A549 (cell line): ENCODE results near the gene CAMTA1. TPM values are rescaled to one million over a fixed set of nuclear protein-coding genes. Genes with fewer than 3 reads are reported as not detected.
A peak's percentile ranks its signal among the peaks of the same experiment; 100 is the strongest.

Source experiments
- ATAC-seq, 2 experiments: fragments of 200-7000 bp in 1 of 2; fragments of >200 bp in 1 of 2; cut with Nextera tagmentation in 1 of 2; cut with Tn5 transposase in 1 of 2; 3 replicates each; pipeline versions ENCODE4 v1.8.0 to v1.9.1; 2018 to 2020; ENCODE audit warnings: mild to moderate bottlenecking in 1 of 2, moderate library complexity in 1 of 2
- CTCF ChIA-PET: fragments of 300-600 bp; sonication (Branson Sonifier 250); formaldehyde crosslinking; extraction: SDS; loops from one replicate; lab custom pipeline; 2021; ENCODE audit warnings: antibody characterized with exemption, inconsistent platforms; lab: Yijun Ruan, JAX
- POLR2A ChIA-PET: fragments of 350-600 bp; formaldehyde crosslinking; extraction: SDS; loops from one replicate; lab custom pipeline; 2021; ENCODE audit warnings: antibody characterized with exemption, inconsistent platforms; lab: Yijun Ruan, JAX
- DNase-seq, 2 experiments: peaks; one replicate each; pipeline versions ENCODE4 v3.0.0 to v3.0.0-alpha.2; 2011 to 2016; ENCODE audit warnings: low read depth in 1 of 2, low spot score in 1 of 2
- FAIRE-seq: peaks from 2 replicates; lab custom pipeline; 2011; peaks lifted over from hg19 to GRCh38; lab: Jason Lieb, UNC
- H3K27ac ChIP-seq, 2 experiments: fragments of >200 bp; sonication (Bioruptor Twin); formaldehyde crosslinking; 3 replicates each; pipeline ENCODE4 v1.5.1; 2016 to 2017
- H3K4me1 ChIP-seq: fragments of >200 bp; sonication (Bioruptor Twin); formaldehyde crosslinking; 3 replicates; pipeline ENCODE4 v1.6.1; 2016
- H3K4me2 ChIP-seq: fragments of >200 bp; sonication (Bioruptor Twin); formaldehyde crosslinking; 3 replicates; pipeline ENCODE4 v1.6.1; 2016
- H3K4me3 ChIP-seq: fragments of >200 bp; sonication (Bioruptor Twin); formaldehyde crosslinking; 3 replicates; pipeline ENCODE4 v1.5.1; 2016
- H3K9me3 ChIP-seq: fragments of >200 bp; sonication (Bioruptor Twin); formaldehyde crosslinking; 3 replicates; pipeline ENCODE4 v1.6.1; 2016
- BHLHE40 ChIP-seq: IDR thresholded peaks from 2 replicates; pipeline ENCODE4 v1.6.1; 2012; ENCODE audit warnings: low read depth, low read length, inconsistent platforms
- CBX8 ChIP-seq: fragments of 200-600 bp; sonication (generic); IDR thresholded peaks from 2 replicates; pipeline ENCODE4 v1.6.1; 2016
- CHD2 ChIP-seq: fragments of 150-350 bp; IDR thresholded peaks from 2 replicates; pipeline ENCODE4 v1.6.1; 2014; ENCODE audit warnings: low read length; ENCODE audit not compliant: partially characterized antibody
- EHF ChIP-seq: fragments of 250-450 bp; sonication (Bioruptor Pico); IDR thresholded peaks from 2 replicates; pipeline ENCODE4 v1.5.0; 2020; ENCODE audit warnings: mild to moderate bottlenecking
- EP300 ChIP-seq, 2 experiments: fragments of >200 bp; sonication (Bioruptor Twin); formaldehyde crosslinking; IDR thresholded peaks; 2 replicates in 1 of 2; 3 replicates in 1 of 2; pipeline ENCODE4 v1.6.1; 2016 to 2017
- FOSB ChIP-seq: fragments of 250-450 bp; sonication (Bioruptor Pico); IDR thresholded peaks from 2 replicates; pipeline ENCODE4 v1.5.0; 2020; ENCODE audit warnings: mild to moderate bottlenecking, moderate library complexity
- FOSL2 ChIP-seq, 2 experiments: fragments of 450-650 bp in 1 of 2; fragments of >200 bp in 1 of 2; sonication (Bioruptor Twin) in 1 of 2; formaldehyde crosslinking; IDR thresholded peaks; 2 replicates each; pipeline versions ENCODE4 v1.5.0 to v1.6.1; 2016 to 2020; ENCODE audit warnings: mild to moderate bottlenecking in 1 of 2, moderate library complexity in 1 of 2
- FOXS1 ChIP-seq: fragments of 250-450 bp; sonication (Bioruptor Pico); IDR thresholded peaks from 2 replicates; pipeline ENCODE4 v1.5.0; 2020; ENCODE audit warnings: mild to moderate bottlenecking, moderate library complexity
- GATA3 ChIP-seq: IDR thresholded peaks from 2 replicates; pipeline ENCODE4 v1.6.1; 2012; ENCODE audit warnings: borderline replicate concordance
- HOXA7 ChIP-seq: fragments of 250-450 bp; sonication (Bioruptor Pico); IDR thresholded peaks from 2 replicates; pipeline ENCODE4 v1.5.0; 2020; ENCODE audit warnings: mild to moderate bottlenecking, moderate library complexity
- JUN ChIP-seq, 2 experiments: fragments of >200 bp; sonication (Bioruptor Twin); formaldehyde crosslinking; IDR thresholded peaks; 2 replicates in 1 of 2; 3 replicates in 1 of 2; pipeline ENCODE4 v1.6.1; 2016 to 2017
- MYC ChIP-seq: IDR thresholded peaks from 2 replicates; pipeline ENCODE4 v1.6.1; 2012; ENCODE audit warnings: mild to moderate bottlenecking, inconsistent platforms, low read length, improper control_type of control experiment, borderline replicate concordance
- NFE2L2 ChIP-seq: fragments of 150-350 bp; conservative IDR thresholded peaks from 2 replicates; pipeline ENCODE4 v1.6.1; 2014; ENCODE audit warnings: low read length
- NR3C1 ChIP-seq: fragments of >200 bp; sonication (Bioruptor Twin); formaldehyde crosslinking; IDR thresholded peaks from 3 replicates; pipeline ENCODE4 v1.6.1; 2017
- PHF8 ChIP-seq: fragments of 200-600 bp; sonication (generic); IDR thresholded peaks from 2 replicates; pipeline ENCODE4 v1.6.1; 2016; ENCODE audit warnings: low read depth, mild to moderate bottlenecking, antibody characterized with exemption, moderate library complexity, borderline replicate concordance
- POLR2A ChIP-seq: IDR thresholded peaks from 2 replicates; pipeline ENCODE4 v1.6.1; 2012; ENCODE audit warnings: mild to moderate bottlenecking, low read length
- RCOR1 ChIP-seq: fragments of 150-350 bp; IDR thresholded peaks from 2 replicates; pipeline ENCODE4 v1.6.1; 2014; ENCODE audit warnings: antibody characterized with exemption, low read length, low read depth
- RNF2 ChIP-seq: fragments of 200-600 bp; sonication (generic); IDR thresholded peaks from 2 replicates; pipeline ENCODE4 v1.6.1; 2016; ENCODE audit warnings: low read depth, mild to moderate bottlenecking, antibody characterized with exemption, moderate library complexity, borderline replicate concordance
- SMC3 ChIP-seq: fragments of >200 bp; sonication (Bioruptor Twin); formaldehyde crosslinking; IDR thresholded peaks from 3 replicates; pipeline ENCODE4 v1.6.1; 2018; ENCODE audit warnings: inconsistent platforms
- SREBF2 ChIP-seq: fragments of 450-650 bp; IDR thresholded peaks from 2 replicates; pipeline ENCODE4 v1.6.1; 2014; ENCODE audit warnings: mild to moderate bottlenecking, moderate library complexity
- TFCP2L1 ChIP-seq: fragments of 250-450 bp; sonication (Bioruptor Pico); IDR thresholded peaks from 2 replicates; pipeline ENCODE4 v1.5.0; 2021; ENCODE audit warnings: mild to moderate bottlenecking
- ZFP36 ChIP-seq: fragments of 450-650 bp; IDR thresholded peaks from 2 replicates; pipeline ENCODE4 v1.6.1; 2014; ENCODE audit warnings: borderline replicate concordance; ENCODE audit not compliant: partially characterized antibody
- ZNF302 ChIP-seq: fragments of 250-450 bp; sonication (Bioruptor Pico); IDR thresholded peaks from 2 replicates; pipeline ENCODE4 v1.9.0; 2021; ENCODE audit warnings: inconsistent platforms, mild to moderate bottlenecking, moderate library complexity
- WGBS: methylation state at CpG from one replicate; pipeline ENCODE4 v1.1.6; 2017; ENCODE audit errors: missing lambda C conversion rate; 5-methylcytosine and 5-hydroxymethylcytosine counted together
- polyA plus RNA-seq, 4 experiments: library from polyadenylated mRNA; depleted of rRNA in 3 of 4; stranded (reverse); fragments of >200 nt; fragmentation: RNase III in 1 of 4; extraction: RNeasy Plus Mini Kit Qiagen cat#74134 plus additional on column Dnase treatment in 1 of 4; gene quantifications; 2 replicates in 3 of 4; 3 replicates in 1 of 4; pipeline ENCODE4 v1.2.3, GENCODE V29; 2011 to 2017
- TF ChIP-seq, protein P1 (sequence below): fragments of 200-600 bp; sonication (generic); IDR thresholded peaks from 2 replicates; pipeline ENCODE4 v1.6.1; 2016; ENCODE audit warnings: antibody characterized with exemption, mild to moderate bottlenecking, moderate library complexity
- TF ChIP-seq, protein P2 (sequence below): fragments of 250-450 bp; sonication (Bioruptor Pico); IDR thresholded peaks from 2 replicates; pipeline ENCODE4 v1.5.0; 2020; ENCODE audit warnings: low read depth, mild to moderate bottlenecking, moderate library complexity

CAMTA1 gene
- polyA plus RNA-seq, 2 of the 4 experiments (the other 2 are of a cell fraction): 58.8 to 75.0 TPM

DNA sequence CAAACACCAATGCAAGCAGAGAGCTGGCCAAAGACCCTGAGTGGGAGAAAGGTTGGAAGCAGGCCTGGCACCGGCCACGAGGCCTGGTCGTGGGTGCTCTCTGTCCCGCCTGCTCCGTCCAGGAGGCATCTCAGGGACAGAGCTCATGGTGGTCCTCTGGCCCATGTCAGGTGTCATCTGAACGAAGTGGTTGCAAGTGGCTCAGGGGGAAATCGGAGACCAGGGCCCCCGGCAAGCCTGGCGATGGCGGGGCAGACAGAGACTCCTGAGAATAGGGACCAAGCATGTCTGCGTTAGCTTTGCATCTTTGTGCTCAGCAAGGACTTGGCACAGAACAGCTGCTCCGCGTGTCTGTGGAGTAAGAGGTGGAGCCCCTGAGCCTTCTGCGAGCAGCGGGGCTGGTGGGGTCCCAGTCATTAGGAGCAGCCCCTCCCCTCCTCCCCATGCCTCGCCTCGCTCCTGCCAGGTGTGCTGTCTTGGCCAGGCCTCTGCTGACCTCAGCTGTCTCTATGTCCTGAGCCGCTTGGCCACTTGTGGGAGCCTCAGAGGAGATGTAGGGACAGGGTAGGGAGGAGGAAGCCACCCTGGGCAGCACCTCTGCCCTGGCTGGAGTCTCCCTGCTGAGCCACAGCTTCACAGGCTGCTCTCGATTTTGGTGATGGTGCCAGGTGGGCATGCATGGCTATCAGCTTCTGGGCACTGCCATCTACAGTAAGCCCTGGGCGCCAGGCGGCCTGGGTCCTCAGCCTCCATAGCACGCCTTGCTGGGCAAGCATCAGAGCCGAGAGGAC is 622.9 kb downstream of the CAMTA1 start:
- ChIA-PET CTCF (interaction anchor here (0.9 to 1.7 kb wide), 3 partner anchors 12 to 366 kb away, joined by 4 to 5 read pairs (median 4); no protein-coding TSS in a partner anchor), POLR2A (no interaction called here)
- peaks cover 13% of the 10 kb centered on the region; the same call in 1 of the 3 replicates for H3K4me1 ChIP-seq
- no peak overlapping the region for H3K4me3 ChIP-seq
- FAIRE-seq (no peak), DNase-seq (no peak)
- no peak for TF ChIP-seq NFE2L2
- TF ChIP-seq, protein P1, sequence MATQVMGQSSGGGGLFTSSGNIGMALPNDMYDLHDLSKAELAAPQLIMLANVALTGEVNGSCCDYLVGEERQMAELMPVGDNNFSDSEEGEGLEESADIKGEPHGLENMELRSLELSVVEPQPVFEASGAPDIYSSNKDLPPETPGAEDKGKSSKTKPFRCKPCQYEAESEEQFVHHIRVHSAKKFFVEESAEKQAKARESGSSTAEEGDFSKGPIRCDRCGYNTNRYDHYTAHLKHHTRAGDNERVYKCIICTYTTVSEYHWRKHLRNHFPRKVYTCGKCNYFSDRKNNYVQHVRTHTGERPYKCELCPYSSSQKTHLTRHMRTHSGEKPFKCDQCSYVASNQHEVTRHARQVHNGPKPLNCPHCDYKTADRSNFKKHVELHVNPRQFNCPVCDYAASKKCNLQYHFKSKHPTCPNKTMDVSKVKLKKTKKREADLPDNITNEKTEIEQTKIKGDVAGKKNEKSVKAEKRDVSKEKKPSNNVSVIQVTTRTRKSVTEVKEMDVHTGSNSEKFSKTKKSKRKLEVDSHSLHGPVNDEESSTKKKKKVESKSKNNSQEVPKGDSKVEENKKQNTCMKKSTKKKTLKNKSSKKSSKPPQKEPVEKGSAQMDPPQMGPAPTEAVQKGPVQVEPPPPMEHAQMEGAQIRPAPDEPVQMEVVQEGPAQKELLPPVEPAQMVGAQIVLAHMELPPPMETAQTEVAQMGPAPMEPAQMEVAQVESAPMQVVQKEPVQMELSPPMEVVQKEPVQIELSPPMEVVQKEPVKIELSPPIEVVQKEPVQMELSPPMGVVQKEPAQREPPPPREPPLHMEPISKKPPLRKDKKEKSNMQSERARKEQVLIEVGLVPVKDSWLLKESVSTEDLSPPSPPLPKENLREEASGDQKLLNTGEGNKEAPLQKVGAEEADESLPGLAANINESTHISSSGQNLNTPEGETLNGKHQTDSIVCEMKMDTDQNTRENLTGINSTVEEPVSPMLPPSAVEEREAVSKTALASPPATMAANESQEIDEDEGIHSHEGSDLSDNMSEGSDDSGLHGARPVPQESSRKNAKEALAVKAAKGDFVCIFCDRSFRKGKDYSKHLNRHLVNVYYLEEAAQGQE: no peak
- TF ChIP-seq ZNF302: no peak
- TF ChIP-seq EP300 (IDR thresholded peaks at IDR 0.05): no peak
- no peak for TF ChIP-seq SMC3
- TF ChIP-seq PHF8: no peak
- TF ChIP-seq GATA3: no peak
- no peak for TF ChIP-seq JUN (IDR thresholded peaks at IDR 0.05)
- no peak for TF ChIP-seq FOSL2 (IDR thresholded peaks at IDR 0.05)
- no peak for TF ChIP-seq FOSL2 (CRISPR knock-in tag; IDR thresholded peaks at IDR 0.05)
- no peak for TF ChIP-seq POLR2A
- no peak for TF ChIP-seq BHLHE40
- TF ChIP-seq, all 56 proteins: peak for 0
- Histone ChIP-seq H3K27ac (peak overlapping the region in 1 of 2 experiments; percentile 100; a peak in 3 of 6 replicates), H3K4me2 (no peak overlapping the region), H3K9me3 (no peaks in the 10 kb centered on the region)
- no peak for ATAC-seq
- 90% methylated on average over 8 of the region's 23 CpGs for WGBS

DNA sequence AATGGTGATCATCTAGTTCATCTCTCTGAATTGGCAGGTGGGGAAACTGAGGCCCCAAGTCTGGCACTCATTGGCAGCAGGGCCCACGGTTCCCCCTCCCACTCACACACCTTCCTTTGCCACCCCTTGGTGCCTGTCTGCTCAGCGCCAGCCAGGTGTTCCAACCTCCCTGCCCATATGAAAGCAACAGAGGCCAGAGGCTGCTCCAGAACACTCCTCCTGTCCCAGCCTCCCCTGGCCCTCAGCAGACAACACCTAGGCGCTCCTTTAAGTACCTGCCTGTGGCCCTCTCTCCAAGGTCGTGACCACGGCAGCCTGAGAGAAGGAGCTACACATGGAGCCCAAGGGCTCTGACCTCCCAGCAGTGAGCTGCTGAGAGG is 623.5 kb downstream of the CAMTA1 start:
- CTCF ChIA-PET: interaction anchor here (1.3 to 1.7 kb wide), 3 partner anchors 9 to 66 kb away, joined by 3 to 5 read pairs (median 4); no protein-coding TSS in a partner anchor
- 100% methylated on average over 1 of the region's 5 CpGs for WGBS
- no peak overlapping the region for H3K4me3 ChIP-seq

DNA sequence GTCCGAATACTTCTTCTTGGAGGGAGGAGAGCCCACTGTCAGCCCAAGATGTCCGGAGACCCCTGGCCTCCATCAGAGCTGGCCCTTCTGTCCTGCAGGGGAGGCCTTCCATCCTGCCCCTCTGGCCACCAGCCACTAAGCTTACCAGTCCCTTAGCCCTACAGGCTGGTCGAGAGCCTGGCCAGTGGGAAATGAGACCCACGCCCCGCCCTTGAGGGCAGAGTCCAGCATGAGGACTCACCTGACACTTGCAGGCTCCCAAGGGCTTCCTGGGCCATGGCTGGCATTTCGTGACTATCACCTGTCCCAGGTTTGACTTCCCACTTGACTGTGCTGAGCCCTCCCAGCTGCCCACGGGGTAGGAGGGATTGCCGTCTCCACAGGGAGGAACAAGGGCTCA is 624.0 kb downstream of the CAMTA1 start:
- POLR2A ChIA-PET: no interaction called here
- DNase-seq: no peak
- H3K4me2 ChIP-seq: no peak overlapping the region
- no peak for ATAC-seq
- peaks cover 9% of the 10 kb centered on the region; the same call in 1 of the 3 replicates for H3K4me1 ChIP-seq
- peak overlapping the region; percentile 40 to 100; a peak in 5 of 6 replicates for H3K27ac ChIP-seq
- CTCF ChIA-PET: interaction anchor here (1.3 to 1.7 kb wide), 3 partner anchors 9 to 65 kb away, joined by 3 to 5 read pairs (median 4); no protein-coding TSS in a partner anchor
- H3K9me3 ChIP-seq: no peaks in the 10 kb centered on the region
- no peak overlapping the region for H3K4me3 ChIP-seq
- TF ChIP-seq PHF8 (no peak), TFCP2L1 (CRISPR knock-in tag) (no peak), ZFP36 (no peak), CBX8 (no peak), CHD2 (no peak), GATA3 (no peak), RNF2 (no peak), SREBF2 (no peak)
- TF ChIP-seq, protein P2, sequence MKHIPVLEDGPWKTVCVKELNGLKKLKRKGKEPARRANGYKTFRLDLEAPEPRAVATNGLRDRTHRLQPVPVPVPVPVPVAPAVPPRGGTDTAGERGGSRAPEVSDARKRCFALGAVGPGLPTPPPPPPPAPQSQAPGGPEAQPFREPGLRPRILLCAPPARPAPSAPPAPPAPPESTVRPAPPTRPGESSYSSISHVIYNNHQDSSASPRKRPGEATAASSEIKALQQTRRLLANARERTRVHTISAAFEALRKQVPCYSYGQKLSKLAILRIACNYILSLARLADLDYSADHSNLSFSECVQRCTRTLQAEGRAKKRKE (CRISPR knock-in tag): no peak
- WGBS: 98% methylated on average over 5 of the region's 8 CpGs
- FAIRE-seq: no peak

More for the DNA sequence above, 623.5 kb downstream of the CAMTA1 start:
- DNase-seq: no peak
- no peak for ATAC-seq
- TF ChIP-seq RCOR1 (no peak), MYC (no peak), HOXA7 (no peak), FOXS1 (CRISPR knock-in tag) (no peak), EHF (CRISPR knock-in tag) (no peak), NR3C1 (no peak), FOSB (no peak)
- H3K4me2 ChIP-seq: no peak overlapping the region
- no peak for FAIRE-seq
- H3K9me3 ChIP-seq: no peaks in the 10 kb centered on the region
- H3K4me1 ChIP-seq: peaks cover 9% of the 10 kb centered on the region; the same call in 1 of the 3 replicates
- peak overlapping the region; percentile 40 to 100; a peak in 3 of 6 replicates for H3K27ac ChIP-seq
- POLR2A ChIA-PET: no interaction called here
